ENCODE results near the gene RC3H2. TPM values are rescaled to one million over a fixed set of nuclear protein-coding genes. Genes with fewer than 3 reads are reported as not detected.

Gene RC3H2
- total and polyA plus RNA-seq, 10 of the 15 experiments (the other 5 are each of a cell fraction or from before 2014, with no cell fraction given): 7.2 to 25.5 (median 16.1) TPM

GRCh38 chr9:122822056-122822455 is 83.1 kb downstream of the RC3H2 start:
- Histone ChIP-seq H3K9ac (ENCODE audit: control insufficient read depth, insufficient read depth, low read length) (no peak overlapping the region), H3K27ac (ENCODE audit: control insufficient read depth, insufficient read depth) (no peak overlapping the region), H3K79me2 (ENCODE audit: control insufficient read depth, insufficient read depth, low read length) (peaks cover 10% of the 10 kb centered on the region), H3K27me3 (replicated peaks in 1 of 2; ENCODE audit: control insufficient read depth in 2 of 2, insufficient read depth in 2 of 2, low read length in 1 of 2) (no peaks in the 10 kb centered on the region), H3K4me1 (ENCODE audit: control insufficient read depth, insufficient read depth, low read length) (no peaks in the 10 kb centered on the region), H4K20me1 (ENCODE audit: control insufficient read depth, insufficient read depth) (no peaks in the 10 kb centered on the region; the same call in 1 of the 2 replicates), H2AFZ (ENCODE audit: control insufficient read depth, low read depth, low read length) (no peak overlapping the region), H3K4me2 (ENCODE audit: control insufficient read depth, insufficient read depth) (no peak overlapping the region), H3K9me3 (replicated peaks; ENCODE audit: control insufficient read depth, insufficient read depth, low read length) (no peaks in the 10 kb centered on the region), H3K4me3 (no peak overlapping the region), H3K36me3 (ENCODE audit: control insufficient read depth in 2 of 2, insufficient read depth in 2 of 2, low read length in 1 of 2) (peaks cover 8 to 25% of the 10 kb centered on the region in 2 experiments)
- ChIA-PET SMC1A (ENCODE audit: uncharacterized antibody, unreplicated experiment) (interaction anchor here (0.7 kb wide), 1 partner anchor 11 kb away, joined by 3 read pairs; no protein-coding TSS in a partner anchor), CTCF (no interaction called here), POLR2A (no interaction called here), RAD21 (ENCODE audit: unreplicated experiment) (no interaction called here)
- ATAC-seq: no peak
- 96% methylated on average over 6 of the region's 6 CpGs for WGBS (ENCODE audit: insufficient coverage, insufficient replicate concordance, low lambda C conversion rate, missing lambda C conversion rate)
- TSS peak; percentile 6 for BruUV-seq (replicated peaks)
- in situ Hi-C loops (cut with MboI) (no loop called here), intact Hi-C loops (cut with micrococcal nuclease; ENCODE audit: unreplicated experiment) (no loop called here)
- no peak for DNase-seq (ENCODE audit: low read depth, low spot score)
- FAIRE-seq: no peak
- no peak for TF ChIP-seq MTA3 (IDR thresholded peaks at IDR 0.05; ENCODE audit: borderline replicate concordance, low read length)
- no peak for TF ChIP-seq NR2C1 (IDR thresholded peaks at IDR 0.05)
- no peak for TF ChIP-seq ELK1 (IDR thresholded peaks at IDR 0.05; ENCODE audit: low read depth, low read length)
- TF ChIP-seq ESRRA (IDR thresholded peaks at IDR 0.05; ENCODE audit: low read length): no peak
- no peak for TF ChIP-seq NRF1 (conservative IDR thresholded peaks at IDR 0.05; ENCODE audit: low read depth, low read length)
- TF ChIP-seq CHD1 (IDR thresholded peaks at IDR 0.05; ENCODE audit: low read depth, low read length): no peak
- no peak for TF ChIP-seq RFX5 (IDR thresholded peaks at IDR 0.05; ENCODE audit: low read depth, low read length)
- no peak for TF ChIP-seq ZNF687 (IDR thresholded peaks at IDR 0.05)
- TF ChIP-seq HDGF (IDR thresholded peaks at IDR 0.05): no peak
- no peak for TF ChIP-seq ZSCAN29 (IDR thresholded peaks at IDR 0.05)
- TF ChIP-seq MYC (IDR thresholded peaks at IDR 0.05; ENCODE audit: insufficient read depth, insufficient read length, insufficient replicate concordance, low read length, severe bottlenecking): no peak
- no peak for TF ChIP-seq MLLT1 (IDR thresholded peaks at IDR 0.05)
- no peak for TF ChIP-seq TBL1XR1 (IDR thresholded peaks at IDR 0.05; ENCODE audit: low read depth, low read length)
- TF ChIP-seq NKRF (conservative IDR thresholded peaks at IDR 0.05): no peak
